NCI-H524 treated with DMSO at 0.1 percent for 48 hours (cell line): ENCODE results near the gene SLC7A8.
"Not testable (repeated sequence)": the region's sequence is repeated elsewhere in the genome, so short reads cannot be mapped to it uniquely, and the experiment has no call there.

Experiments
- DNase-seq: peaks from one replicate; lab custom pipeline; 2025; lab: John Stamatoyannopoulos, UW

The SLC7A8 gene

DNA sequence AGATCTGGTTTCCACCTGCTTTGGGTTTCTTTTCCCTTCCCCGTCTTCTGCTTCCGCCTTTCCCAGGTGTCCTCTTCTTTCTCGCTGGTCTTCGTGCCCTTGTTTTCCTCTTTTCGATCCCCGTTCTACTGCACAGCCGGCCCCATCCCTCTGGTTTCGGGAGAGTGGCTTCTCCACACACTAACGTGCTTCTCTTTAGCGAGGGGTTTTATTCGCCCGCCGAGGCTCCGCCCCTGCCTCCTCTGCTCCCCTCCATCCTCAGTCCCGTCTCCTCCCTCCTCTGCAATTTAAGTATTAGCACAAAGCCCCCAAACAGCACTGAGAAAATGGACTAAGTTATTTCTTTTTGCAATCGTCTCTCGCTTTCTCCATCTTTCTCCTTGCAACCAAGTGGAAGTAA, at the start of gene SLC7A8:
TSS of gene SLC7A8 (minus strand) at position 182 of the 400 bp plus-strand sequence. CDS start 746 bp downstream, outside the sequence.
- DNase-seq = peak; percentile 39

DNA sequence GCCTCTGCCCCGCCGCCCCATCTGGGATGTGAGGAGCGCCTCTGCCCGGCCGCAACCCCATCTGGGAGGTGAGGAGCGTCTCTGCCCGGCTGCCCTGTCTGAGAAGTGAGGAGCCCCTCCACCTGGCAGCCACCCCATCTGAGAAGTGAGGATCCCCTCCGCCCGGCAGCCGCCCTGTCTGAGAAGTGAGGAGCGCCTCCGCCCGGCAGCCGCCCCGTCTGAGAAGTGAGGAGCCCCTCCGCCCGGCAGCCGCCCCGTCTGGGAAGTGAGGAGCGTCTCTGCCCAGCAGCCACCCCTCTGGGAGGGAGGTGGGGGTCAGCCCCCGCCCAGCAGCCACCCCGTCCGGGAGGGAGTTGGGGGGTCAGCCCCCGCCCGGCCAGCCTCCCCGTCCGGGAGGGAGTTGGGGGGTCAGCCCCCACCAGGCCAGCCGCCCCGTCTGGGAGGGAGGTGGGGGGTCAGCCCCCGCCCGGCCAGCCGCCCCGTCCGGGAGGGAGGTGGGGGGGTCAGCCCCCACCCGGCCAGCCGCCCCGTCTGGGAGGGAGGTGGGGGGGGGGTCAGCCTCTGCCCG, 48.9 kb upstream of the SLC7A8 start:
- not testable (repeated sequence) for DNase-seq

DNA sequence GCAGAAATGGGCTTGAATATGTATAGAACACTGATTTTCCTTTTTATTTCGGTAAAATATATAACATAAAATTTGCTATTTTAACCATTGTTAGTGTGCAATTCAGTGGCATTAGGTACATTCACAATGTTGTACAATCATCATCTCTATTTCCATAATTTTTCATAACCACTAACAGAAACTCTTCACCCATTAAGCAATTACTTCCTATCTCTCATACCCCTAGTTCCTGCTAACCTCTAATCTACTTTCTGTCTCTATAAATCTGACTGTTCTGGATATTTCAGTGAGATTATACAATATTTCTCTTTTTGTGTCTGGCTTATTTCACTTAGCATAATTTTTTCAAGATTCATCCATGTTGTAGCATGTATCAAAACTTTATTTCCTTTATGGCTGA, 45.4 kb upstream of the SLC7A8 start:
- DNase-seq = no peak

DNA sequence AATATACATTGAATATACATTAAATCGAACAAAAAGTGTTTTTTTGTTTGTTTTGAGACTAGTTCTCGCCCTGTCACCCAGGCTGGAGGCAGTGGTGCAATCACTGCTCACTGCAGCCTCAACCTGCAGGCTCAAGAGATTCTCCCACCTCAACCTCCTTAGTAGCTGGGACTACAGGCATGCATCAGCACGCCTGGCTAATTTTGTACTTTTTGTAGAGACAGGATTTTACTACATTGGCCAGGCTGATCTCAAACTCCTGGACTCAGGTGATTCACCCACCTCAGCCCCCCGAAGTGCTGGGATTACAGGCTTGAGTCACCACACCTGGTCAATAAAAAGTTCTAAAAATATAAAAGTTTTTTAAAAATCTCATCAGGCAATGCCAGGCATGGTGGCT, 44.1 kb upstream of the SLC7A8 start:
- DNase-seq = no peak

DNA sequence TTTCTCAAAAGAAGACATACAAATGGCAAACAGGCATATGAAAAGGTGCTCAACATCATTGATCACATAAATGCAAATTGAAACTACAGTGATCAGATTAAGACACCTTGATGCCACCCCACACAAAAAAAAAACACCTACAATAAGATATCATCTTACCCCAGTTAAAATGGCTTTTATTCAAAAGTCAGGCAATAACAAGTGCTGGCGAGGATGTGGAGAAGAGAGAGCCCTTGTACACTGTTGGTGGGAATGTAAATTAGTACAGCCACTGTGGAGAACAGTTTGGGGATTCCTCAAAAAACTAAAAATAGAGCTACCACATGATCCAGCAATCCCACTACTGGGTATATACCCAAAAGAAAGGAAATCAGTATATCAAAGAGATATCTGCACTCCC, 41.5 kb upstream of the SLC7A8 start:
- not testable (repeated sequence) for DNase-seq

DNA sequence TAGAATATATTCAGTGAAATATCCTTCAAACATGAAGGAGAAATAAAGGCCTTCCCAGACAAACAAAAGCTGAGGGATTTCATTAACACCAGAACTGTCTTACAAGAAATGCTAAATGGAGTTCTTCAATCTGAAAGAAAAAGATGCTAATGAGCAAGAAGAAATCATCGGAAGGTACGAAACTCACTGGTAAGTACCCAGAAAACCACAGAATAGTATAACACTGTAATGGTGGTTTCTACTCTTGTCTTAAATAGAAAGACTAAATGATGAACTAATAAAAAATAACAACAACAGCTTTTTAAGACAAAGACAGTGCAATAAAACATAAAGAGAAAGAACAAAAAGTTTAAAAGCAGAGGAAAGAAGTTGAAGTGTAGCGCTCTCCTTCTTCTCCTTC, 35.6 kb upstream of the SLC7A8 start:
- no peak for DNase-seq

DNA sequence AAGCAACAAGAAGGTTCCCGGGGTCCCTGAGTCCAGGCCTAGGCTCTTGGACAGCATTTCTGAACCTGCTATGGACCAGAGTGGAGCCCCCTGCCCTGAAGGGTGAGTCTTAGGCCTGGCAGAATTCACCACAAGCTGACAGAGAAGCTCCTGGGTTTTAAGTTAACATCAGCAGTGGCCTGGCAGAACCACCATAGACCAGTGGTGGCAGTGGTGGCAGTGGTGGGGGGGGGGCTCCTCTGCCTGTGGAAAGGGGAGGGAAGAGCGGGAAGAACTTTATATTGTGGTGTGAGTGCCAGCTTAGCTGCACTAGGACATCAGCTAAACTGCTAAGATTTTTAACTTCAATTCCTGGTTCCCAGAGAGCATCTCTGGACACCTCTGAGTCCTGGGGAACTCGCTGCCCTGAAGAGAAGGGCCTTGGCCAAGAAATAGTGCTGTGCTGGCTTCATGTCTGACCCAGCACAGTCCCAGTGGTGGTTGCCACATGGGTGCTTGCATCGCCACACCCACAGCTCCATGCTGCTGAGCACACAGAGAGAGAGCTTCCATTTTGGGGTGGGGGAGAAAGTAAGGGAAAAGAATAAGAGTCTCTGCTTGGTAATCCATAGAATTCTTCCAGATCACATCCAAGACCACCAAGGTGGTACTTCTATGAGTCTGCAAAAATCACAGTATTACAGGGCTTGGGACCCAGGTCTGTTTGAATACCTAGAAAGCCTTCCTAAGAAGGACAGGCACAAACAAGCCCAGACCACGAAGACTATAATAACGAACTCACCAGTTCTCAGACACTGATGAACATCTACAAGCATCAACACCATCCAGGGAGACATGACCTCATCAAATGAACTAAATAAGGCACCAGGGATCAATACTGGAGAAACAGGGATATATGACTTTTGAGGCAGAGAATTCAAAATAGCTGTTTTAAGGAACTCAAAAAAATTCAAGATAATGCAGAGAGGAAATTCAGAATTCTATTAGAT, 33.9 kb upstream of the SLC7A8 start:
- DNase-seq = no peak

DNA sequence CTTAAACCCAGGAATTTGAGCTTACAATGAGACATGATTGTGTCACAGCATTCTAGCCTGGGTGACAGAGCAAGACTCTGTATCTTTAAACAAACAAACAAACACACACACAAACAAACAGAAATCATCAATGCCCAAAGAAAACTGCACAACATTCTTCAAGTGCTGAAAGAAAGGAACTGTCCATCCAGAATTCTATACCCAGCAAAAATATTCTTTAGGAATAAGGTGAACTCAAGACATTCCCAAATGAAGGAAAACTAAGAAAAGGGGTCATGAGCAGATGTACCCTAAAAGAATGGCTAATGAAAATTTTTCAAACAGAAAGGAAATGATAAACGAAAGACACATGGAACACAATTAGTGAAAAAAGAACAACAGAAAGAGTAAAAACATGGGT, 32.0 kb upstream of the SLC7A8 start:
- DNase-seq = no peak

DNA sequence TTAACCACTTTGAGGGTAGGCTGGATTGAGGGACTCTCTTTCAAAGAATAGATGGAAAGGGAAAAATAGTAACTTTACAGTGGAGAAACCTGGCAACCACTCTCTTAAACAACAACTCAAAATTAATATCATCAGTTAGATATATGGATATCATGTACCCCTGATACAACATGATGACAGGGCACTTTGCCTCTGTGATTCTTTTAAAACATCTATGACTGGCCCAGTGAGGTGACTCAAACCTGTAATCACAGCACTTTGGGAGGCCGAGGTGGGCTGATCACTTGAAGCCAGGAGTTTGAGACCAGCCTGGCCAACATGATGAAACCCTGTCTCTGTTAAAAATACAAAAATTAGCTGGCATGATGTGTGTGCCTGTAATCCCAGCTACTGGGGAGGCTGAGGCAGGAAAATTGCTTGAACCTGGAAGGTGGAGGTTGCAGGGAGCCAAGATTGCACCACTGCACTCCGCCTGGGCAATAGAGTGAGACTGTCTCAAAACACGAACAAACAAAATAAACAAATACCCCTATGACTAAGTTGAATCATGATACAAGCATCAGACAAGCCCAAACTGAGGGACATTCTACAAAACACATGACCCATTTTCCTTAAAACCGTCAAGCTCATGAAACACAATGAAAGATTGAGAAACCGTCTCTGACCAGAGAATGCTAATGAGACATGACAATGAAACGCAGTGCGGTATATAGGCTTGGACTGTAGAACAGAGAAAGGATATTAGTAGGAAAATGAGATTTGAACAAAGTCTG, 26.4 kb upstream of the SLC7A8 start:
- DNase-seq = no peak

DNA sequence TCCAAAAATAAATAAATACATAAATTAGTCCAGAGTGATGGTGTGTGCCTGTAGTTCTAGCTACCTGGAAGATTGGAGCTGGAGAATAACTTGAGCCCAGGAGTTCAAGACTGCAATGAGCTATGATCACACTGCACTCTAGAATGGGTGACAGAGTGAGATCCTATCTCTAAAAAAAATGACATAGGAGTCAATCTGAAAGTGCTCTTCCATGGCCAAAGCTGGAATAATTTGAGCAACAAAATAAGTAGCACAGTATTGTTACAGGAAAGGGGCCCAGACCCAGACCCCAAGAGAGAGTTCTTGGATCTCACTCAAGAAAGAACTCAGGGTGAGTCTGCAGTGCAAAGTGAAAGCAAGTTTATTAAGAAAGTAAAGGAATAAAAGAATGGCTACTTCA, 24.9 kb upstream of the SLC7A8 start:
- no peak for DNase-seq

DNA sequence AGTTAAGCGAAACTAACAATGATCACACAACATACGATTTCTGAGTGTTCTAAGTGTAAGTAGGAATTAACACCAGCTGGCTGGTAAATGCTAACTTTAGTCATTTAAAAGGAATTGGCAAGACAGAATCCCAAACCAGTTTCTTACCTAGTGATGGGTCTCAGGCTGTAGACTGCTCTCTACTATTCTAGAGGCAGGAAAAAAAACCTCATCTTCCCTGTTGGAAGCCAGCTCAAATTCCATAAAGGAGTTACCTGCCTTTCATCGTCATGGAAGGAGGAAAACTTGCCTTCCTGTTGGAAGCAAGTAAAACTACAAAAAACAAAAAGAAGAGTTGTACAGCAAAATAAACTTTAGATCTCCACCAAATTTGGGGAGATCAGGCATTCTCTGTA, 23.7 kb upstream of the SLC7A8 start:
- DNase-seq = no peak

DNA sequence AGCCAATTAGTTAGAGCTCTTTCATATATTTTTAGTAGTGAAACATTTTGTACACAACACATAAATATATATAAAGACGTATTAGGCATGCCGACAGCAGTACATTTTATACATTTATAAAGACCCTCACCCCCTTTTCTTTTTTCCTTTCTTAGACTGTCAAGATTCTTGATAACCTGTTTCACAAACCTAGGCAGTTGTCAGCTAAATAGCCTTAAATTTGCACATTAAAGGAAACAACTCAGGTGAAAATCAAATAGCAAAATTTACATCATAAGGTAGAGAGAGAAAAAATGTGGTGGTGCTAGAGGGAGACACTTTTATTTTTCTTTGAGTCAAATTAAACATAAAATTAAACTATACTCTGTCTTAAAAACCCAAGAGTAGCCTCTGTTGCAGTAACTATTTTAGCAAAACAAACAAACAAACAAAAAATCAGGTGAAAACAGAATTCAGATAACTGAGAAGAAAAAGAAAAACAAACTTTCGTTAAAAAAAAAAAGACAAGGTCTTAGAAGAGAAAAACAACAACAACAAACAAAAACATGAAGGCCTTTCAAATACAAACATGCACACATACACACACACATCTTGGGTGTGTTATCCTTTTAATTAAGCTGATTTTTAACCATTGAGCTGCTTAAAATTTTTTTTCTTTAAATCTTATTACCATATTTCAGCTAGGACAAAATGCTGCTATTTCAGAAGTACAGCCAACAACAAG, 23.1 kb upstream of the SLC7A8 start:
- DNase-seq = no peak

DNA sequence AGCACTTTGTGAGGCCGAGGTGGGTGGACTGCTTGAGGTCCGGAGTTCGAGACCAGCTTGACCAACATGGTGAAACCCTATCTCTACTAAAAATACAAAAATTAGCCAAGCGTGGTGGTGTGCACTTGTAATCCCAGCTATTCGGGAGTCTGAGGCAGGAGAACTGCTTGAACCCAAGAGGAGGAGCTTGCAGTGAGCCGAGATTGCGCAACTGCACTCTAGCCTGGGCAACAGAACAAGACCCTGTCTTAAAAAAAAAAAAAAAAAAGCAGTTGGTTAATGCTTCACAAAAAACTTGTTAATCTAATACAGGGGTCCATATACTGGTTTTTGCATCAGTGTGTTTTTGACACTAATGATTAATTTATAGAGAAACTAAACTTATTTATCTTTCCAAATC, 18.5 kb upstream of the SLC7A8 start:
- no peak for DNase-seq

DNA sequence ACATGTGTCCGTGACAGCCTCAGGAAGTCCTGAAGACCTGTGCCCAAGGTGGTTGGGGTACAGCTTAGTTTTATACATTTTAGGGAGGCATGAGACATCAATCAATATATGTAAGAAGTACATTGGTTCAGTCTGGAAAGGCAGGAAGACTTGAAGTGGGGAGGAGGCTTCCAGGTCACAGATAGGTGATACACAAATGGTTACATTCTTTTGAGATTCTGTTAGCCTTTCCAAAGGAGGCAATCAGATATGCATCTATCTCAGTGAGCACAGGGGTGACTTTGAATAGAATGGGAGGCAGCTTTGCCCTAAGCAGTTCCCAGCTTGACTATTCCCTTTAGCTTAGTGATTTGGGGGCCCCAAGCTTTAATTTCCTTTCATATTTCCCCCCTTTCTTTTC, 15.7 kb upstream of the SLC7A8 start:
- DNase-seq = not testable (repeated sequence)

DNA sequence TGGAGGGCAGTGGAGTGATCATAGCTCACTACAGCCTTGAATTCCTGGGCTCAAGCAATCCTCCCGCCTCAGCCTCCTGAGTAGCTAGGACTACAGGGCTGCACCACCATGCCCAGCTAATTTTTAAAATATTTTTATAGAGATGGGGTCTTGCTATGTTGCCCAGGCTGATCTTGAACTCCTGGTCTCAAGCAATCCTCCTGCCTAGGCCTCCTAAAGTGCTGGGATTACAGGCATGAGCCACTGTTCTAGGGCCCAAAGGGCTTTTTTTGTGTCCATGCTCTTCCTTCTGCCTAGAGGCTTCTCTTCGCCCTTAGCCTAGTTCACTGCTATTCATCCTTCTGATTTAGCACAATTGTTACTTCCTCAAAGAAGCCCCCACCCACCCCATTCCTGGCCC, 13.0 kb upstream of the SLC7A8 start:
- not testable (repeated sequence) for DNase-seq

DNA sequence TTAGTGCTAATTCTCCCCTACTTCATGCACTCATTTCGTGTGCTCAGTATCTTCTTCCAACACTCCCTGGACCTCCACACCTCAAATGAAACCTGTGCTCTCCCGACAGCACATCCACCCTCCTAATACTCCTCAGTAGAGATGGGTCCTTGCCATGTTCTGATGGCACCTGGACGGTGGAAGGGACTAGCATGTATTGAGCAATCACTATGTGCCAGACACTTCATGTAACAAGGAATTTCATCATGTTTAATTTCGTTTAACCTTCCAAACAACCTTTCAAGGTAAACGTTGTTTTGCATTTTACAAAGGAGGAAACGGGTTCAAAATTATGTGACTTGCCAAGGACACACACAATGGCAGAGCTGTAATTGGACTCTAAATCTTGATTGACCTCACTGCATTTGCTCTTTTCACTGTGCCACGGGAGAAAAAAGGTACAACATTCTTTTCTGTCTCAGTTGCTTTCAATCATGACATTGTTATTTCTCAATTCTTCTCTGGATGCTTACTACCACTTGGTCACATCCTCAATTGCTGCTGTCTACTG, 12.2 kb upstream of the SLC7A8 start:
- no peak for DNase-seq

DNA sequence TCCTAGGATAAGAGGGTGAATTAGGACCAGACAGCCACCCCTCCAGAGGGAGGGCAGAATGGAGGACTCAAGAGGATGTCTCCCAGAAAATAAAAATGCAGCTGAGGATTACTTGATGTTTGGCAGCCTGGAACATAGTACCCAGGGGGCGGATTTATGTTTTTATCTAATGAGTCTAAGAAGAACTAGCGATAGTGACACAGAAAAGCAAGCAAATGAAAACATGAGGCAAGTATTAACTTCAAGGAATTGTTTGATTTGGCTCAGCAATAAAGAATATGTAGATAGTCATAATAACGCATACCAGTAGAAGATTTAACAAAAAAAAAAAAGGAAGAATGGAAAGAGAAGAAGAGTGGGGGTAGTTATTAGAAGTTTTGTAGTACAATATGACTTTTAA, 10.0 kb upstream of the SLC7A8 start:
- no peak for DNase-seq

DNA sequence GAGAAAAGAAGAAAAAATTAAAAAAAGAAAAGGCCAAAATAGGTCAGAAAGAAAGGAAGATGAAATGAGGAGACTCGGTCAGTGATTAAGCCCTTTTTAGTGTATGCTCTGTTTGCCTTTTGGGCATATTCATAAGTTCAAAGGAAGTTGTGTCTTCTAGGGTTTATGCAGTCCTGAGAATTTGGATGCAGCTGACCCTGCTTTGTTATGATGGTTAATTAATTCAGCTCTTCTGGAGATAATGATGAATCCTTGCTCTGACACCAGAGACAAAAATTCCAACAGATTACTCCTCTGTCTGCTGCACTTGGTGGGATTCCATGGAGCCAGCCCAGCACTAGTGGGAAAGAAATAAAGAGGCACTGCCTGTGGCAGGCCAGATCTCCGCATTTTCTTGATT, 4.5 kb upstream of the SLC7A8 start:
- DNase-seq = no peak

DNA sequence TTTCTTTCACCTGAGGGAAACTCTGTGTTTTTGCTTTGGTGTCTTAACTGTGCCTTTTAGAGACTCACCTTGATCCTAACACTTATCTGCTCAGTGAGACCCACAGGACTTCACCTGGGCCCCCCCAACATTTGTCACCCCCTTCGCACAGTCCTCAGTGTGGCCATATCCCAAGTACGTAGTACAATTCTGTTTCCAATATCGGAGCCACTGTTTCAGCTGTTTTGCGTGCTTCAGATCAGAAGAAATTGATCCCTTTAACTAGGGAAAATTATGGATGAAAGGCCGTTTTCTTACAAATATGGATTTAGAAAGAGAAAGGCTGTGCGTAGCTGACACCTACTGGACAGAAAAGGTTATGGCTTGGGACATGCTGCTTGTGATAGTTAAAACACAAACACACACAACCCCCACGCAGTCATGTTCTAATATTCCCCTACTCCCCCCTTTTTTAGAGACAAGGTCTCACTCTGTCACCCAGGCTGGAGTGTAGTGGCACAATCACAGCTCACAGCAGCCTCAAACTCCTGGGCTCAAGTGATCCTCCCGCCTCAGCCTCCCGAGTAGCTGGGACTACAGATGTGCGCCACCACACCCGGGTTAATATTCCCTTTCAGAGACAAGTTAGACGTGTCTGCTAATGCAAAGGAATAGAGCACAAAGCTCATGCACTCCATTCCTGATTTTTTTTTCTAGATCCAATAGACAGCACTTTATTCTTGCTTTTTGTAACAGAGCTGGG, 3.6 kb upstream of the SLC7A8 start:
- peak; percentile 25 for DNase-seq

DNA sequence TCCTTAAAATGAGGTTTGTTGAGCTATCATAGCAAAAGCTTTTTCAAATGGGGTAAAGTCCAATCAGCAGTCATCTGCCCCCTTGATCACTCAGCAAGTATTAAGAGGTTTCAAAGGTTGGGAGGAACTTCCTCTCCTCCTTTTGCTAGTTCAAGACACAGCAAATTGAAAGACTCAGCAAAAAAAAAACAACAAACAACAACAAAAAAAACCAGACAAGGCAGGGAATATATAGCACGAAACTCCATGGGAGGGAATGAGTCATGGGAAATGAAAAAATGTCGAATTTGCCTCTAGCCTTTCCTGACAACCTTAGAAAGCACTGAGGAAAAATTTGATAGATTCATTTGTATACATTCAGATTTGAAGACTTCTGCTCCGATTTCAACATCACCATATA, 1.6 kb upstream of the SLC7A8 start:
- no peak for DNase-seq

DNA sequence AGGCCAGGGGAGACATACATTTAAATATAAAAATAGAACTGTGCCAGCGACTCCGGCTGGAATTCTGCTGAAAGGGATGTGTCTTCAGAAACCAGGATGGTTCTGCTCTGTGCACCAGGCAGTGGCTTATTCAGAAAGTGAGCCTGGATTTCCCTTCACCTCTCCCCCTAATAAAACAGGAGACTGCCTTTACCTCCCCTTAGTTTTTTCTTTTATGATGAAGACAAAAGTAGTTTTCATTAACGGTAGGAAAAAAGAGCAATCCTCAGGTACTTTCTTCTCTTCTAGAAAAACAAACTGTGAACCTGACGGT, 346 bp downstream of the SLC7A8 start:
- no peak for DNase-seq
